CD8-positive, alpha-beta memory T cell (primary cell): ENCODE data around the gene NFIB. TPM values are rescaled to one million over a fixed set of nuclear protein-coding genes. Genes with fewer than 3 reads are reported as not detected.

Experiments
- CTCF ChIA-PET: fragments of 350-600 bp; sonication (Branson Sonifier 250); formaldehyde crosslinking; loops from one replicate; lab custom pipeline; 2021; ENCODE audit warnings: antibody characterized with exemption; lab: Charles Lee
- POLR2A ChIA-PET: fragments of 350-600 bp; sonication (Branson Sonifier 250); formaldehyde crosslinking; loops from one replicate; lab custom pipeline; 2021; ENCODE audit warnings: antibody characterized with exemption; lab: Charles Lee
- DNase-seq, 5 donors: peaks; one replicate each; pipeline versions ENCODE4 v3.0.0 to v3.0.0-alpha.2; 2020 to 2022; ENCODE audit warnings: mixed read lengths in 1 of 5
- H3K27ac ChIP-seq: one replicate; pipeline ENCODE4 v1.7.0; 2013; ENCODE audit warnings: low read depth, mild to moderate bottlenecking, low read length, moderate library complexity
- H3K27me3 ChIP-seq: 2 replicates; pipeline ENCODE4 v1.7.0; 2013; ENCODE audit warnings: low read length, mild to moderate bottlenecking; ENCODE audit not compliant: insufficient read depth, poor library complexity, severe bottlenecking
- H3K36me3 ChIP-seq: 2 replicates; pipeline ENCODE4 v1.7.0; 2013; ENCODE audit warnings: mild to moderate bottlenecking, low read length, moderate library complexity; ENCODE audit not compliant: insufficient read depth
- H3K4me1 ChIP-seq: 2 replicates; pipeline ENCODE4 v1.7.0; 2013; ENCODE audit warnings: mild to moderate bottlenecking, low read length, moderate library complexity; ENCODE audit not compliant: insufficient read depth
- H3K4me3 ChIP-seq: 2 replicates; pipeline ENCODE4 v1.7.0; 2013; ENCODE audit warnings: mild to moderate bottlenecking, low read length
- H3K9me3 ChIP-seq: 2 replicates; pipeline ENCODE4 v1.7.0; 2013; ENCODE audit warnings: mild to moderate bottlenecking, low read length
- H3K27ac Mint-ChIP-seq, 8 donors: one replicate each; pipeline ENCODE4 v1.8.0; 2020 to 2021; ENCODE audit warnings: mixed read lengths in 8 of 8, mild to moderate bottlenecking in 6 of 8, inconsistent platforms in 3 of 8, moderate library complexity in 3 of 8
- H3K27me3 Mint-ChIP-seq, 2 donors: one replicate each; pipeline ENCODE4 v1.8.0; 2020 to 2021; ENCODE audit warnings: mixed read lengths in 2 of 2, mild to moderate bottlenecking in 1 of 2, moderate library complexity in 1 of 2
- H3K36me3 Mint-ChIP-seq, 3 donors: one replicate each; pipeline ENCODE4 v1.8.0; 2020 to 2021; ENCODE audit warnings: mixed read lengths in 3 of 3, inconsistent platforms in 1 of 3, mild to moderate bottlenecking in 1 of 3
- H3K4me1 Mint-ChIP-seq, 3 donors: one replicate each; pipeline ENCODE4 v1.8.0; 2020 to 2021; ENCODE audit warnings: mixed read lengths in 3 of 3, inconsistent platforms in 1 of 3, mild to moderate bottlenecking in 1 of 3
- H3K4me3 Mint-ChIP-seq, 7 donors: one replicate each; pipeline ENCODE4 v1.8.0; 2020 to 2021; ENCODE audit warnings: mixed read lengths in 7 of 7, mild to moderate bottlenecking in 6 of 7, moderate library complexity in 4 of 7, inconsistent platforms in 2 of 7
- H3K9me3 Mint-ChIP-seq, 5 donors: one replicate each; pipeline ENCODE4 v1.8.0; 2020 to 2022; ENCODE audit warnings: mixed read lengths in 5 of 5, mild to moderate bottlenecking in 3 of 5, moderate library complexity in 2 of 5, inconsistent platforms in 1 of 5
- polyA plus RNA-seq: library from polyadenylated mRNA; unstranded; fragments of 300-500 nt; fragmentation: Illumina TruSeq; gene quantifications from one replicate; pipeline ENCODE4 v1.2.3, GENCODE V29; 2021
- total RNA-seq, 2 experiments: library from RNA; stranded (reverse); gene quantifications; one replicate each; pipeline ENCODE4 v1.2.3, GENCODE V29; 2021

Gene NFIB
- total and polyA plus RNA-seq, 3 experiments from 2014 or later: not detected

DNA sequence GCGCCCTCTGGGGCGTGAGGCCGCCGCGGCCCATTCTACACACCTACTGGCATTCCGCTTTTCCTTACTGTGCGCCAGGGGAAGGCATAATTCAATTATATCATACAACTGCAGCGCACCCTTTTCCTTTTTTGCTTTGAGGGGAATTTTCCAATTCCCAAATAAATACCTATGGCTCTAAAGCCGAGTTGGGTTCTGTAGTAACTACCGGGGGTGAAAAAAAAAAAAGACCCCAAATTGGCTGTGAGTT, 34.1 kb upstream of the NFIB start:
- no peak overlapping the region for H3K27ac ChIP-seq
- H3K9me3 Mint-ChIP-seq: peaks cover 0 to 2% (median 0%) of the 10 kb centered on the region in 5 donors
- no peaks in the 10 kb centered on the region for H3K36me3 Mint-ChIP-seq
- CTCF ChIA-PET: no interaction called here
- no peaks in the 10 kb centered on the region for H3K36me3 ChIP-seq
- no peak overlapping the region for H3K4me3 ChIP-seq
- H3K4me1 Mint-ChIP-seq: peaks cover 13 to 22% (median 16%) of the 10 kb centered on the region in 3 donors
- POLR2A ChIA-PET: no interaction called here
- H3K27ac Mint-ChIP-seq: no peak overlapping the region
- H3K4me3 Mint-ChIP-seq: no peak overlapping the region
- no peak for DNase-seq
- no peaks in the 10 kb centered on the region for H3K4me1 ChIP-seq
- H3K27me3 Mint-ChIP-seq: peaks cover 47 to 57% of the 10 kb centered on the region in 2 donors
- no peaks in the 10 kb centered on the region for H3K9me3 ChIP-seq
- H3K27me3 ChIP-seq: peaks cover 9% of the 10 kb centered on the region

DNA sequence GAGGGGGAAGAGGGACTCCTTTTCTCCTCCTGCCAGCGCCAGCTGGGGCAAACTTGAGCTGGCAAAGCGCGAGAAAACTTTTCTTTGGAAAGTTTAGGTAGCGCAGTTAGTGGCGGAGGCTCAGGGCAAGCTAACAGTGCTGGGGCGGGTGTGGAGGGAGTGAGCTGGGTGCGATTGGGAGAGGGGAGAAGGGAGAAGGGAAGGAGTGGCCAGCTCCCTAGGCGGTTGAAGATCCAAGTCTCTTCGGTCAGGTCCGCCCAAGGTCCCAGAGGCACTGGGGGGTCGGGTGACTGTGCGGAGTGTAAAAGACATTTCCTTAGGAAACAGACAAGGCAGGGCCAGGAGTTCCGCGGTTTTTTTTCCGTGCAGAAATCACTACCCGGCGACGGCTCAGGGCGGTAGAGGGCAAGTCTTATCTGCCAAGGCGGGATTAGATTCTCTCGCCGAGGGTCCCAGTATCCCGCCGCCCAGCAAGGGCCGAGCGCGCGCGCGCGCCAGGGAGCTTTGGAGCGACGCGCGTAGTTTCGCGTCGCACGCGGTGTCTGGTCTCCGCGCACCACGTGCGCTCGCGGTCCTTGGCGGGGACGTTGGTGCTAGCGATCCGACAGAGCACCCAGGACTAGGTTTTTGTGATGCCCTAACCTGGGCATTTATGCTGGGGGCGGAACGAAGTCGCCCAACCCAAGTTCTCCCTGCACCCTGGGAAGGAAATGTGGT, 33.6 kb upstream of the NFIB start:
- H3K27ac Mint-ChIP-seq: no peak overlapping the region
- peaks cover 43 to 52% of the 10 kb centered on the region in 2 donors for H3K27me3 Mint-ChIP-seq
- H3K27me3 ChIP-seq: peaks cover 10% of the 10 kb centered on the region
- H3K36me3 ChIP-seq: no peaks in the 10 kb centered on the region
- peaks cover 13 to 19% (median 16%) of the 10 kb centered on the region in 3 donors for H3K4me1 Mint-ChIP-seq
- DNase-seq: no peak
- no peak overlapping the region for H3K27ac ChIP-seq
- peaks cover 0 to 2% (median 0%) of the 10 kb centered on the region in 5 donors for H3K9me3 Mint-ChIP-seq
- no peaks in the 10 kb centered on the region for H3K36me3 Mint-ChIP-seq
- ChIA-PET POLR2A (no interaction called here), CTCF (no interaction called here)
- no peaks in the 10 kb centered on the region for H3K4me1 ChIP-seq
- H3K9me3 ChIP-seq: no peaks in the 10 kb centered on the region
- H3K4me3 Mint-ChIP-seq: peak overlapping the region in 1 of 7 donors; percentile 46
- no peak overlapping the region for H3K4me3 ChIP-seq

DNA sequence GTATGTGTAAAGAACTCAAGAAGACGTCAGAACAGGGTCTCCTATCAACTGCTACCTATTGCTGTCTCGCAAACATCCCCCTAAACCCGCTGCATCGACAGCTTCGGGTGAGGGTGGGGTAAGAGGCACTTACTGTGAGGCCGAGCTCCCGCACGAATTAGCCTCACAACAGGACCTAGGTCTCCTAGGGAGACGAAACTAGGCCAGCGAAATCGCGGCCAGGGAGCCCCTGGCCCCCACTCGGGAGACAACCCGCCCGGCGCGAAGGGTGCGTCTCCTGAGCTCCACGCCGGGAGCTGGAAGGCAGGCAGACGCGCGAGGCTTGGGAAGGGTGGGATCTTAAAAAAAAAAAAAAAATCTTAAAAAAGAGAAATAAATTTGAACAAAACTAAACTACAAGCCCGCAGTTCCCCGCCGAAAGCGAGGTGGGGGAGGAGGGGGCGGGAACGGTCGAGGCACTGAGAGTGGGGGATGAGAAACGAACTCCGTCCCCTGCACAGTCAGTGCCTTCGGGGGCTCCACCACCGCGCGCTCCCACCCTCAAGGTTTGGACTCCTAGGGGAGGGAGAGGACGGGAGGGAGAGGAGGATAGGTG, 33.0 kb upstream of the NFIB start:
- H3K36me3 Mint-ChIP-seq: no peaks in the 10 kb centered on the region
- ChIA-PET CTCF (no interaction called here), POLR2A (no interaction called here)
- H3K4me1 Mint-ChIP-seq: peaks cover 13 to 19% (median 16%) of the 10 kb centered on the region in 3 donors
- Histone ChIP-seq H3K9me3 (no peaks in the 10 kb centered on the region), H3K4me1 (no peaks in the 10 kb centered on the region), H3K36me3 (no peaks in the 10 kb centered on the region), H3K4me3 (no peak overlapping the region), H3K27me3 (peaks cover 12% of the 10 kb centered on the region), H3K27ac (no peak overlapping the region)
- peaks cover 0 to 2% (median 0%) of the 10 kb centered on the region in 5 donors for H3K9me3 Mint-ChIP-seq
- H3K4me3 Mint-ChIP-seq: peak overlapping the region in 1 of 7 donors; percentile 8
- DNase-seq: no peak
- no peak overlapping the region for H3K27ac Mint-ChIP-seq
- H3K27me3 Mint-ChIP-seq: peaks cover 40 to 46% of the 10 kb centered on the region in 2 donors

DNA sequence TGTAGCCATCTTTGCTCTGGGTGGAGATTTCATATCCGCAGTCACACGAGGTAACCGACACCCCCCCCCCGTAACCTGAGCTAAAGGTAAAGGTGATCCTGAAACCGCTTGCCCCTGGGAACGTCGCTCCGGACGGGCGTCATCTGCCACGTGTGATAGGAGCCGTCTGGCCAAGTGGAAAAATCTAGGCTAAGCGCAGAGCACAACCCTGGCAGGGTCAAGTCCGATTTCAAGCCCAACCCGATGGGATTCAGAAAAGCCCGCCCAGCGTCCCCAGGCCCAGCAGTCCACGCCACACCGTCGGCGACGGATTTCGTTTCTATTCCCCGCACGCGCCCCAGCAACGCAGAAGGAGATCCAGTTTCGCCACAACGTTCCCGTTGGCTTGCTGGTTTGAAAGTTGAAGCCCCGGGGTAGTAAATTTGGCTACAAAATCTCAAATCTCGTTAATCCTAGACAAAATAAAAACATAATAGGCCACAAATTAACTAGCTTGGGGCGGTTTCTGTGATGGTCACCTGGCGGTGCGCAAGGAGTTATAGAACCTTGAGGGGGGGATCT, 32.4 kb upstream of the NFIB start:
- Histone ChIP-seq H3K4me3 (no peak overlapping the region), H3K4me1 (no peaks in the 10 kb centered on the region), H3K27me3 (peaks cover 16% of the 10 kb centered on the region), H3K36me3 (no peaks in the 10 kb centered on the region), H3K27ac (no peak overlapping the region), H3K9me3 (no peaks in the 10 kb centered on the region)
- Mint-ChIP-seq H3K27ac (peak overlapping the region in 1 of 8 donors; percentile 24), H3K27me3 (peaks cover 38 to 40% of the 10 kb centered on the region in 2 donors), H3K4me1 (peaks cover 13 to 19% (median 16%) of the 10 kb centered on the region in 3 donors), H3K9me3 (peaks cover 0 to 2% (median 0%) of the 10 kb centered on the region in 5 donors), H3K4me3 (peak overlapping the region in 1 of 7 donors; percentile 12), H3K36me3 (no peaks in the 10 kb centered on the region)
- ChIA-PET CTCF (no interaction called here), POLR2A (no interaction called here)
- DNase-seq: no peak

DNA sequence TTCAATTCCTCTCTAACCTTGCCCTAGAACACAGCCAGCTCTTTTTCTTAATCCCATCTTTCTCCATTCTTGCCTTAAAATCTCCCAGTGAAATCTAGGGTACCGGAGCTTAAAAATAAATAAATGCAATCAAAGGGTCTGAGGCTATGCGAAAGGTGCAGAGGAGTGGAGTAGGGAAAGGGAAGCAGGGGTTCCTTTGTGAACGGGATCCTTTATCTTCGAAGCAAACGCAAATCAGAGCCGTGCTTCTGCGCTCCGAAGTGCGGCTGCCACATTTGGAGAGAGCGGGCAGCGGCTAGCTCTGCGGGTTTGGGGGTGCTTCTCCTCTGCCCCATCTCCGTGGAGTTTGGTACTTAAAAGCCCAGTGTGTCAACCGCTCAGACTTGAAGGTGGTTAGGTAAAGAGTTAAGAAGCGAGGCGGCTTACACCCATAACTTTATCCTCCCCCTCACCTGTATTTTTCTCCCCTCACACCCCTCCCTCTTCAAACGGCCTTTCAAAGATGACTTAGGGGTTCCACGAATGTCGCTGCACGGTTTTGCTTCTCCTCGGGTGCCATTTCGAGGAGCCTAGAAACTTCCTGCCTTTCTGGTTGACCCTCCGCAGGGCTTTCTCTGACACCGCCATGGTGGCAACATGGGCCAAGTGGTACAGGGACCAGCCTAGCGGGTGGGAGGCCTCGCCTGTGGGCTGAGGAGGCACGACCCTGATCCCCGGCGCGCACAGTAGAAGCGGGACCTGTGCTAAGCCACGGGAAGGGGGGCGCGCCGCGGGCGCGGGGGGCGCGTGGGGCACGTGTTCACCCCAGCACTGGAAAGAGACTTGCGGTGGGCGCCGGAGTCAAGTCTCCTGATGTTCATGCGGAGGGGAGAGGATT, 31.7 kb upstream of the NFIB start:
- CTCF ChIA-PET: interaction anchor here (1.5 kb wide), 1 partner anchor 8 kb away, joined by 5 read pairs; no protein-coding TSS in a partner anchor
- no peak for DNase-seq
- Mint-ChIP-seq H3K36me3 (no peaks in the 10 kb centered on the region), H3K27ac (no peak overlapping the region), H3K9me3 (peaks cover 0 to 2% (median 0%) of the 10 kb centered on the region in 5 donors), H3K4me3 (peak overlapping the region in 3 of 7 donors; percentile 12 to 69 (median 19)), H3K4me1 (peaks cover 13 to 16% (median 14%) of the 10 kb centered on the region in 3 donors), H3K27me3 (peaks cover 33% of the 10 kb centered on the region in 2 donors)
- POLR2A ChIA-PET: no interaction called here
- Histone ChIP-seq H3K4me1 (no peaks in the 10 kb centered on the region), H3K4me3 (no peak overlapping the region), H3K27me3 (peaks cover 19% of the 10 kb centered on the region), H3K9me3 (no peaks in the 10 kb centered on the region), H3K36me3 (no peaks in the 10 kb centered on the region), H3K27ac (no peak overlapping the region)

DNA sequence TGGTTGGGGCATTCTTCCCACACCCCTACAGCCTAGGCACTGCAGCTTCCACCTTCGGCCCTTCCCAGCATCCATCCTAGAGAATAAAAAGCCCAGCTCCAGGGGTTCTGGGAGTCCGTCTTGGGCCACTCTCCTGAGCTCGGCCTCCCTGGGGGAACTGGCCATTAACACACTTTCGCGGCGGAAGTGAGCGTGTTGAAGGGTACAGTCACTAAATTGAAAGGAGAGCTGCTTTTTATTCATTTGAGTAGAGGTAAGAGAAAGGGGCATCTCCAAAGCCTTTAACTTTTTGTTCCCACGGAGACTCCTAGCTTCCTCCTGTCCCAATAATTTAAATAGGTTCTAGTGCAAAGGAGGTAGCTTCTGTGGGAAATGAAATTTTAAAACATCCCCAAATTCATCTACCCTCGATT, 31.0 kb upstream of the NFIB start:
- no peak overlapping the region for H3K4me3 Mint-ChIP-seq
- no peaks in the 10 kb centered on the region for H3K4me1 ChIP-seq
- no peak overlapping the region for H3K4me3 ChIP-seq
- peaks cover 19% of the 10 kb centered on the region for H3K27me3 ChIP-seq
- ChIA-PET CTCF (interaction anchor here (1.5 kb wide), 1 partner anchor 9 kb away, joined by 5 read pairs; no protein-coding TSS in a partner anchor), POLR2A (no interaction called here)
- DNase-seq: no peak
- H3K36me3 Mint-ChIP-seq: no peaks in the 10 kb centered on the region
- no peak overlapping the region for H3K27ac ChIP-seq
- no peaks in the 10 kb centered on the region for H3K36me3 ChIP-seq
- H3K9me3 Mint-ChIP-seq: peaks cover 0 to 2% (median 0%) of the 10 kb centered on the region in 5 donors
- H3K4me1 Mint-ChIP-seq: peaks cover 12 to 16% (median 13%) of the 10 kb centered on the region in 3 donors
- peaks cover 28 to 29% of the 10 kb centered on the region in 2 donors for H3K27me3 Mint-ChIP-seq
- no peaks in the 10 kb centered on the region for H3K9me3 ChIP-seq
- H3K27ac Mint-ChIP-seq: no peak overlapping the region

DNA sequence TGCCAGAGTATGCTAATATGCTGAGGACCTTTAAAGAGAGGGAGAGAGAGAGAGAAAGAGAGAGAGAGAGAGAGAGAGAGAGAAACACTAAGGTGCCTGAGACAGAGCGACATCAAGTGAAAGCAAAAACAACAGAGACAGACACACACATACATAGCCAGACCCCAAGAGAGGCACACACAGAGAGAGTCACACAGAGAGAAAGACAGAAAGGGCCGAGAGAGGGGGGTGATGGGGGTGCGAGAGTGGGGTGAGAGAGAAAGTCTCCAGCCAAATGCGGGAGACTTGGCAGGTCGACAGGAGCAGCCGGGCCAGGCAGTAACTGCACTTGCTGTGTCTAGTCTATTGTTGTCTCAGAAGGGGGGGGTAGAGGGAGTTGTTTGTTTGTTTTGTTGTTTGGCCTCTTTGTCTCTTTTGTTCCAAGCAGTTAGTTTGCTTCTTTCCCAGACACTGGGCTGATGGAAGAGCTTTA, 30.1 kb upstream of the NFIB start:
- peaks cover 23 to 28% of the 10 kb centered on the region in 2 donors for H3K27me3 Mint-ChIP-seq

More for the DNA sequence above, 30.1 kb upstream of the NFIB start:
- no peaks in the 10 kb centered on the region for H3K36me3 ChIP-seq
- Mint-ChIP-seq H3K9me3 (peaks cover 0 to 6% (median 0%) of the 10 kb centered on the region in 5 donors), H3K27ac (no peak overlapping the region), H3K4me1 (peaks cover 7 to 12% (median 9%) of the 10 kb centered on the region in 3 donors), H3K36me3 (no peaks in the 10 kb centered on the region), H3K4me3 (no peak overlapping the region)
- H3K9me3 ChIP-seq: no peaks in the 10 kb centered on the region
- H3K4me1 ChIP-seq: no peaks in the 10 kb centered on the region
- ChIA-PET POLR2A (no interaction called here), CTCF (no interaction called here)
- H3K27me3 ChIP-seq: peaks cover 19% of the 10 kb centered on the region
- no peak overlapping the region for H3K4me3 ChIP-seq
- no peak overlapping the region for H3K27ac ChIP-seq
- DNase-seq: no peak
